Adipose tissue (tissue), 3 donors: ENCODE measurements around the gene ZBTB18. TPM values are rescaled to one million over a fixed set of nuclear protein-coding genes. Genes with fewer than 3 reads are reported as not detected.
"Not testable (repeated sequence)": the region's sequence is repeated elsewhere in the genome, so short reads cannot be mapped to it uniquely, and the experiment has no call there.

Source experiments
- H3K27ac ChIP-seq: one replicate; pipeline ENCODE4 v1.5.1; 2013; ENCODE audit warnings: low read depth, low read length
- WGBS, 3 donors: extraction: QIAGEN DNeasy Blood & Tissue Kit; methylation state at CpG; one replicate each; pipeline ENCODE4 v1.1.7; 2013; 5-methylcytosine and 5-hydroxymethylcytosine counted together
- polyA plus RNA-seq, 3 donors: library from polyadenylated mRNA; stranded (reverse); fragments of 200-250 nt; gene quantifications; one replicate each; pipeline ENCODE4 v1.2.3, GENCODE V29; 2013
- donor health status: healthy with polysubstance abuse.
- donor health status: Bipolar disorder and iron deficiency.
- donor health status: healthy.

The ZBTB18 gene
- 1 to 10 TPM; 5.0 to 8.2 (median 7.2) TPM for polyA plus RNA-seq

DNA sequence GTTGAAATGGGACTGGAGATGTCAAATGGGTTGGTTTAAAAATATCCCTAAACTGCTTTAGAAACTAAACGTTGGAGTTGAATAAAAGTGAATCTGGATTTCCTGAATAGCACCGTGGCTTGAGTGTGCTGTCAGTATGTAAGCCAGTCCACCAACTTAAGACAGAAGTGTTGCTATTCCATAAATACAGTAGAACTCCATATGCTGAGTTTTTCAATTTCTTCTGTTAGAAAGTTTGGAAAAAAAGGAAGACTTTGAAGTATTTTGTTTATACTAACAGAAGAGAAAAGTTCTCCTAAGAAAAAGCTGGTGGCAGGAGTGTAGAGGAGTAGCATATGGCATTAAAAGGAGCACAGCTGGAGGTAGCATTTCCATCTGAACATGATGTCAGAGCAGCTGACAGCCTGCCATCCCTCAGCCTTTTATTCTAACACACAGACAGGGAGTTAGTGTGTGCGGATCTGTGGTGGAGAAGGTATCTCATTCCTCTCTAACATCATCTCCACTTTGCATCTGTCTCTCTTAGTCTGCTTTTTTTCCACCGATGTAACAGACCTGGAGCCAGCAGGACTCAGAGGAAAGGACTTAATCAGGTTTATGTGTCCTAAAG, at the start of gene ZBTB18:
Gene ZBTB18, plus strand, starts transcription at position 449 of the 610 bp plus-strand sequence. Its CDS starts 149 bp downstream, at position 598.
- no peak within 1 kb of the TSS for H3K27ac ChIP-seq
- WGBS, 3 donors = 16 to 36% (median 35%) methylated on average over 4 of the region's 4 CpGs

- no peak overlapping the region for H3K27ac ChIP-seq
- WGBS, 3 donors = 32 to 45% (median 44%) methylated on average over 3 of the region's 3 CpGs
These were observed 48.4 kb upstream of the ZBTB18 start for GRCh38 chr1:244002721-244003120.

- WGBS, 3 donors = 81 to 91% (median 84%) methylated on average over 3 of the region's 3 CpGs
- no peak overlapping the region for H3K27ac ChIP-seq
These were observed 45.6 kb upstream of the ZBTB18 start for GRCh38 chr1:244005455-244005854.

- WGBS, 3 donors = 53 to 65% (median 62%) methylated on average over 3 of the region's 3 CpGs
- no peak overlapping the region for H3K27ac ChIP-seq
These were observed 44.6 kb upstream of the ZBTB18 start for GRCh38 chr1:244006381-244006901.

DNA sequence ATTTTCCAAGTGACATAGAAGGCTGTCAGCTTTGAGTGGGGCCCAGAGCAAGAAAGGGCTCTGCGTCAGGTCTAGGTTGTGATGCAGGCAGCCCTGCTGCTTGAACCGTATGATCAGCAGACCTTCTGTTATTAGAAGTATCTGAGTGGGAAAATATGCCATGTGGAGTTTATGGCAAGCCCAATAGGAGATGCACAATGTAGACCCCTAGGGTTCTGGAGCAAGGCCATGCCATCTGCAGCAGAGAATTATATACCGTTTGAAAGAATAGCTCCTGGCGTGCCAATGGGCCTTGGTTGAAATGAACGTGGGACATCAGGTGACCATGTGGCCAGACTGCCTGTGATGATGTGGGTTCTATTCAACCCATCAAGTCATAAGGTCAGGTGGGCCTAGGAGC, 44.1 kb upstream of the ZBTB18 start:
- no peak overlapping the region for H3K27ac ChIP-seq
- 91 to 95% (median 92%) methylated on average over 5 of the region's 5 CpGs for WGBS, 3 donors

DNA sequence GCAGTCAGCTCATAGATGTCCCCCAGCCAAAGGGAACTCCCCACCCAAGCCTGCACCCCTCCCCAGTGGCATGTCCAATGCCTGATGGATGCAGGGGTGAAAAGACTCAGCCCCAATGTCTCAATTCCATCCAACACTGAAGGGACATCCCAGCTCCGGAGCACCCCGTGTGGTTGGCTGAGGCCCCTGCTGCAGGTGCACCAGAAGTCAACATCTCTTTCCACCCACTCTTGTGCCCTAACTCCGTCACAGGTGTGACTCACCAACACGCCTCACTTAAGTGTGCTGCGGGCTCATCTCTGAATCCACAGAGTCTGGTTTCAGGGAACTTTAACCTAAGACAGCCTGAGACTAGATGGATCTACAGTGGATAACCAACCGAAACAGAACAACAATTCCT, 40.9 kb upstream of the ZBTB18 start:
- WGBS, 3 donors = 64 to 86% (median 81%) methylated on average over 6 of the region's 6 CpGs

DNA sequence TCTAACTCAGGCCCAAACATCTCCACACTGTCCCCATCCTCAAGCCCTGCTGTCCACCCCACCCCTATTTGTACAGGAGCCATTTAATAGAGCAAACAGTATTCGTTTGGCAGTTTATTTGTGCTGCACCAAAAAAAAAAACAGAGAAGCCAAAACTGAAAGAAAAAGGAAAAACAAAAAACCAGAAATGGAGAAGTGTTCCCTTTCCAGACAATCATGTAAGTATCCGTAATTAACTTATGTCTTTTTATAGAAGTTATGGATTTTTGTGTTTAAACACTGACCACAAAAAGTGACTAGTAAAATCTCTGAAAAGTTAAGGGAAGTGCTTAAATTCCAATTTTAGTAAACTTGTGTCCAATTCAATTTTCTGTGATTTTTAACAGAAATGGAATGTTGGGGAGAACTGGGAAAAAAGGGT, 40.4 kb upstream of the ZBTB18 start:
- WGBS, 3 donors = 25 to 58% (median 27%) methylated on average over 2 of the region's 2 CpGs
- H3K27ac ChIP-seq = no peak overlapping the region

More for the DNA sequence above, 40.9 kb upstream of the ZBTB18 start:
- no peak overlapping the region for H3K27ac ChIP-seq

GRCh38 chr1:244011271-244011670, 39.8 kb upstream of the ZBTB18 start:
- WGBS, 3 donors = 72 to 81% (median 78%) methylated on average over 2 of the region's 2 CpGs
- no peak overlapping the region for H3K27ac ChIP-seq

DNA sequence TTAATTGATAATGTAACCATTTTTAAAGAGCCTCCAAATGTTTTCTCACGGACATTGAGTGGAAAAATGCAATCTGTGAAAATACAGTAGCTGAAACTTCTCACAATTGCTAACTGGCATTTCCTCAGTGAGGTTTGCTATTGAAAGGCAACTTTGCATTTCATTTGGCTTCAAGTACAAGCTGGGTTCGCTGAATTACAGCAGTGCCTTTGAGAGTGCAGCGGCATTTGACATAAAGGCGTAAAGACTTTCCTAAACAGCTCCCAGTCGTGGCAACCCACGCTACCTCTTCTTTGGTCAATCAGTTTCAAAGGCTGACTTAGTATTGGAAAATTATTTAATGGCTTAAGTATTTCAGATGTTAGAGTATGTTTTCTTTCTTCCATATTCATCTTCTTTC, 39.3 kb upstream of the ZBTB18 start:
- H3K27ac ChIP-seq = no peak overlapping the region
- WGBS, 3 donors = 34 to 64% (median 62%) methylated on average over 6 of the region's 6 CpGs

DNA sequence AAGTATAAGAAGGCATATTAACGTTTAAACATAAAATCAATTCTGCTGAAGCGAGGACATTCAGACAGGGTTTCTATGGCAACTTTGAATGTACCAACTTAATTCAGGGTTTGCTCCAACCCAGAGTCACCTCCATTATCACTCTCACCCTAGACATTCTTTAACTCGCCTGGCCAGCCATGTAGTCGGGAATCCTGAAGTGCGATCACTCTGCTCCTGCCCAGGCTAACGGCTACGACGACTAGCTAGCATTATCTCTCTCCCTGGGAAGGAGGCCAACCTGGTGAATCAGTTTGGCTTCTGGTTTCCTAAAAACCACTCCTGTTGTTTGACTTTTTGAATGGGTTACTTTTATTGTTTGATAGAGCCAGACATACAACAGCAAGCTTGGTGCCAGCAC, 38.9 kb upstream of the ZBTB18 start:
- no peak overlapping the region for H3K27ac ChIP-seq
- 23 to 57% (median 55%) methylated on average over 8 of the region's 8 CpGs for WGBS, 3 donors

- no peak overlapping the region for H3K27ac ChIP-seq
- 97 to 98% (median 98%) methylated on average over 2 of the region's 2 CpGs for WGBS, 3 donors
These were observed 38.0 kb upstream of the ZBTB18 start for GRCh38 chr1:244013100-244013499.

DNA sequence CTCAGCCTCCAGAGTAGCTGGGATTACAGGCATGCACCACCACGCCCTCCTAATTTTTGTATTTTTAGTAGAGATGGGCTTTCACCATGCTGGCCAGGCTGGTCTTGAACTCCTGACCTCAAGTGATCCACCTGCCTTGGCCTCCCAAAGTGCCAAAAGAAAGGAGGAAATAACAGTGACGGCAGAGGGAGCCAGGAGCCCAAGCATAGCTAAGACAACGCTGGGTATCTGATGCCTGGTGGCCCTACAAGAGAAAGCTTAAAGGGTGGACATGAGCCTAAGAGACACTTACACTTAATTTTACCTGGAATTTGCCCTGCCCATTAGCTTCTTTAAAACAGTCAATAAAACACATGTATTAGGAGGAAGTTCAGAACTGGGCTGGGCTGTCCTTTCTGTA, 36.2 kb upstream of the ZBTB18 start:
- not testable (repeated sequence) for H3K27ac ChIP-seq
- WGBS, 3 donors = 28 to 71% (median 54%) methylated on average over 3 of the region's 3 CpGs

DNA sequence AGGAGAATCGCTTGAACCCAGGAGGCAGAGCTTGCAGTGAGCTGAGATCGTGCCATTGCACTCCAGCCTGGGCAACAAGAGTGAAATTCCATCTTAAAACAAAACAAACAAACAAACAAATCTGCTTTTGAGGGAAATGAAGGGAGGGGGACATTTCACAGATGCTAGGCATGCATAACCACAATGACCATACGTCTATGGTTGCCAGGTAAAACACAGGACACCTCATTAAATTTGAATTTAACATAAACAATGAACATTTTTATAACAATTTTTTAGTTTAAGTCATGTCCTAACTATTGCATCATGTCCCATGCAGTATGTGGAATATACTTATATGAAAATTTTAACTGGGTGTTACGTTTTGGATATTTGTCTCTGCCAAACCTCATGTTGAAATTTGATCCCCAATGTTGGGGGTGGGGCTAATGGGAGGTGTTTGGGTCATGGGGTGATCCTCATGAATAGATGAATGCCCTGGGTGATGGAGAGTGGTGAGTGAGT, 31.0 kb upstream of the ZBTB18 start:
- WGBS, 3 donors = 60 to 91% (median 77%) methylated on average over 4 of the region's 4 CpGs
- H3K27ac ChIP-seq = no peak overlapping the region

- 95 to 97% (median 96%) methylated on average over 1 of the region's 1 CpG for WGBS, 3 donors
- no peak overlapping the region for H3K27ac ChIP-seq
These were observed 29.7 kb upstream of the ZBTB18 start for GRCh38 chr1:244021427-244021826.

DNA sequence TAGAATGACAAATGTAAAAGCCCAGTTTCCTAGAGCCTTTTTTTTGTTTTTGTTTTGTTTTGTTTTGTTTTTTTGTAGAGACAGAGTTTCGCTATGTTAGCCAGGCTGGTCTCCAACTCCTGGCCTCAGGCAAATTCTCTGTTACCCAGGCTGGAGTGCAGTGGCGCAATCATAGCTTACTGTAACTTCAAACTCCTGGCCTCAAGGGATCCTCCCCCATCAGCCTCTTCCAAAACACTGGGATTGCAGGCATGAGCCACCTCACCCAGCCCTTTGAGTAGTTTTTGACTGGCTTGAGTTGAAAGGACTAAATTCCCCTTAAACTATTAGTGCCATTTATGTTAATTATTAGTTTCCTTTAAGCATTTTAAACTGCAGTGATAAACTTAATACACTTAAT, 28.8 kb upstream of the ZBTB18 start:
- 72 to 87% (median 85%) methylated on average over 2 of the region's 2 CpGs for WGBS, 3 donors
- no peak overlapping the region for H3K27ac ChIP-seq

- WGBS, 3 donors = 89 to 94% (median 92%) methylated on average over 9 of the region's 9 CpGs
- no peak overlapping the region for H3K27ac ChIP-seq
These were observed 28.1 kb upstream of the ZBTB18 start for GRCh38 chr1:244022864-244023440.

DNA sequence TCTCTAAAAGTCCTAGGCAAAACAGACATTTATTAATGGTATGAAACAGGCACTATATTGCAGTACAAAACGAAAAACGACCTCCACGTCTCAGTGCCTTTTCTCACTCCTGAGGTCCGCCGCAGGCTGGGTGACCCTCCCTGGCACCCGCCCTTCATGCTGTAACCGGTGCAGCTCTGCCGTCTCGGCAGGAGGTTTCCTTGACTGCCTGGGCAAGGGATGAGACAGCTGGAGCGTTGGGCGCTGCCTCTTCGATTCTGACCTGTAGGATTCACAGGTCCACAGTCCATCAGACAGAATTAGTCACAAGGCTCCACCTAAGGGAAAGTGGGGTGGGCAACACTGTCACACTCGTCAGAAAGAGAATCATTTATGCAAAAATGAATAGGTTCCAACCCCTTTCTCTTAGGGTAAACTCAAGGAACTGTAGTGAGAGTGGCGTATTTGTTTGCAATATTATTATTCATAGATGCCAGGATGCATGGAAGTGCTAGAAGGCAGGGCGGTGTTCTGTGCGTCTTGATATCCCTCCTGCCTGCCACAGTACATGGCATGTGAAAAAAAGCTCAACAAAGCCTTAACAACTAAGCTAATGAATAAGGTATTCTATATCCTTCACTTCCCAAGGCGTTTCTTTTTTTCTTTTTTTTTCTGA, 23.5 kb upstream of the ZBTB18 start:
- H3K27ac ChIP-seq = no peak overlapping the region
- WGBS, 3 donors = 78 to 87% (median 85%) methylated on average over 17 of the region's 17 CpGs

DNA sequence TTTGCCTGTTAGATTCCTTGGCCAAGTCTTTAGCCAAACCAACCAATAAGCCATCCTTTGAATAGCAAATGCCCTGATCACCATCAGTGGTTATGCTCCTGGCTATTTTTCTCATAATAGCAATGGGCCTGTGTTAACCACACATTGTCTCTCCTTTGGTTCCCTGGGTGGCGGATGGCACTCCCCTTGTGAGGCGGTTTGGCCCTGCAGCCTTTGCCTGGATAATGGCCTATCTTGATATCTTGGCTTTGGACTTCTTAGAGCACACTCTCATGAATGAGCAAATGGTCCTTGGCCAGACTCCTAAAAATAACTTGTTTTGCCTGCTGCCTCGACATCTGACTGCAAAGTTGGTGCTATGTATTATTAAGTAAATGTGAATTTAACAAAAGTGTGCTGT, 22.4 kb upstream of the ZBTB18 start:
- WGBS, 3 donors = 76 to 84% (median 84%) methylated on average over 3 of the region's 3 CpGs
- H3K27ac ChIP-seq = no peak overlapping the region

DNA sequence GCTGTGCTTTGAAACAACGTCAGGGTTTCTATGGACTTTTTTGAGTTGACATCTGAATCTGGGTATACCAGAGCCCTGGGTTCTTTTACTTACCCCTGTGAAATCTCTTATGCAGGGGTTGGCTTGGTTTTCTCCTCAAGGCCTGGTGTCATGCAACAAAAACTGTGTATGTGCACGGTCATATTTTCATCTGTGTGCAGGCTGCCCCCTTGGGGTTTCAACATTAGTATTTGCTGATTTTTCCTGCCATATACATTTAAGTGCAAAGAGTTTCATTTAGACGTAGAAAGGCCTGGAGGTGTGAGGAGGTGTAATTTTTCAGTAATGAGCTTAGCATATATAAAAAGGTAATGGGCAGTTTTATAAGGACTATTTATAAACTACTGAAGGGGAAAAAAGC, 22.0 kb upstream of the ZBTB18 start:
- 69 to 75% (median 71%) methylated on average over 3 of the region's 3 CpGs for WGBS, 3 donors
- H3K27ac ChIP-seq = no peak overlapping the region
